CD8-positive, alpha-beta memory T cell (primary cell): ENCODE results near the gene GTF2F2. TPM values are rescaled to one million over a fixed set of nuclear protein-coding genes. Genes with fewer than 3 reads are reported as not detected.

Experiments
- CTCF ChIA-PET: fragments of 350-600 bp; sonication (Branson Sonifier 250); formaldehyde crosslinking; loops from one replicate; lab custom pipeline; 2021; ENCODE audit warnings: antibody characterized with exemption; lab: Charles Lee
- POLR2A ChIA-PET: fragments of 350-600 bp; sonication (Branson Sonifier 250); formaldehyde crosslinking; loops from one replicate; lab custom pipeline; 2021; ENCODE audit warnings: antibody characterized with exemption; lab: Charles Lee
- DNase-seq, 5 donors: peaks; one replicate each; pipeline versions ENCODE4 v3.0.0 to v3.0.0-alpha.2; 2020 to 2022; ENCODE audit warnings: mixed read lengths in 1 of 5
- H3K27ac ChIP-seq: one replicate; pipeline ENCODE4 v1.7.0; 2013; ENCODE audit warnings: low read depth, mild to moderate bottlenecking, low read length, moderate library complexity
- H3K27me3 ChIP-seq: 2 replicates; pipeline ENCODE4 v1.7.0; 2013; ENCODE audit warnings: low read length, mild to moderate bottlenecking; ENCODE audit not compliant: insufficient read depth, poor library complexity, severe bottlenecking
- H3K36me3 ChIP-seq: 2 replicates; pipeline ENCODE4 v1.7.0; 2013; ENCODE audit warnings: mild to moderate bottlenecking, low read length, moderate library complexity; ENCODE audit not compliant: insufficient read depth
- H3K4me1 ChIP-seq: 2 replicates; pipeline ENCODE4 v1.7.0; 2013; ENCODE audit warnings: mild to moderate bottlenecking, low read length, moderate library complexity; ENCODE audit not compliant: insufficient read depth
- H3K4me3 ChIP-seq: 2 replicates; pipeline ENCODE4 v1.7.0; 2013; ENCODE audit warnings: mild to moderate bottlenecking, low read length
- H3K9me3 ChIP-seq: 2 replicates; pipeline ENCODE4 v1.7.0; 2013; ENCODE audit warnings: mild to moderate bottlenecking, low read length
- H3K27ac Mint-ChIP-seq, 8 donors: one replicate each; pipeline ENCODE4 v1.8.0; 2020 to 2021; ENCODE audit warnings: mixed read lengths in 8 of 8, mild to moderate bottlenecking in 6 of 8, inconsistent platforms in 3 of 8, moderate library complexity in 3 of 8
- H3K27me3 Mint-ChIP-seq, 2 donors: one replicate each; pipeline ENCODE4 v1.8.0; 2020 to 2021; ENCODE audit warnings: mixed read lengths in 2 of 2, mild to moderate bottlenecking in 1 of 2, moderate library complexity in 1 of 2
- H3K36me3 Mint-ChIP-seq, 3 donors: one replicate each; pipeline ENCODE4 v1.8.0; 2020 to 2021; ENCODE audit warnings: mixed read lengths in 3 of 3, inconsistent platforms in 1 of 3, mild to moderate bottlenecking in 1 of 3
- H3K4me1 Mint-ChIP-seq, 3 donors: one replicate each; pipeline ENCODE4 v1.8.0; 2020 to 2021; ENCODE audit warnings: mixed read lengths in 3 of 3, inconsistent platforms in 1 of 3, mild to moderate bottlenecking in 1 of 3
- H3K4me3 Mint-ChIP-seq, 7 donors: one replicate each; pipeline ENCODE4 v1.8.0; 2020 to 2021; ENCODE audit warnings: mixed read lengths in 7 of 7, mild to moderate bottlenecking in 6 of 7, moderate library complexity in 4 of 7, inconsistent platforms in 2 of 7
- H3K9me3 Mint-ChIP-seq, 5 donors: one replicate each; pipeline ENCODE4 v1.8.0; 2020 to 2022; ENCODE audit warnings: mixed read lengths in 5 of 5, mild to moderate bottlenecking in 3 of 5, moderate library complexity in 2 of 5, inconsistent platforms in 1 of 5
- polyA plus RNA-seq: library from polyadenylated mRNA; unstranded; fragments of 300-500 nt; fragmentation: Illumina TruSeq; gene quantifications from one replicate; pipeline ENCODE4 v1.2.3, GENCODE V29; 2021
- total RNA-seq, 2 experiments: library from RNA; stranded (reverse); gene quantifications; one replicate each; pipeline ENCODE4 v1.2.3, GENCODE V29; 2021

Gene GTF2F2
- total and polyA plus RNA-seq, 3 experiments from 2014 or later = 10.4 to 29.3 (median 27.9) TPM

DNA sequence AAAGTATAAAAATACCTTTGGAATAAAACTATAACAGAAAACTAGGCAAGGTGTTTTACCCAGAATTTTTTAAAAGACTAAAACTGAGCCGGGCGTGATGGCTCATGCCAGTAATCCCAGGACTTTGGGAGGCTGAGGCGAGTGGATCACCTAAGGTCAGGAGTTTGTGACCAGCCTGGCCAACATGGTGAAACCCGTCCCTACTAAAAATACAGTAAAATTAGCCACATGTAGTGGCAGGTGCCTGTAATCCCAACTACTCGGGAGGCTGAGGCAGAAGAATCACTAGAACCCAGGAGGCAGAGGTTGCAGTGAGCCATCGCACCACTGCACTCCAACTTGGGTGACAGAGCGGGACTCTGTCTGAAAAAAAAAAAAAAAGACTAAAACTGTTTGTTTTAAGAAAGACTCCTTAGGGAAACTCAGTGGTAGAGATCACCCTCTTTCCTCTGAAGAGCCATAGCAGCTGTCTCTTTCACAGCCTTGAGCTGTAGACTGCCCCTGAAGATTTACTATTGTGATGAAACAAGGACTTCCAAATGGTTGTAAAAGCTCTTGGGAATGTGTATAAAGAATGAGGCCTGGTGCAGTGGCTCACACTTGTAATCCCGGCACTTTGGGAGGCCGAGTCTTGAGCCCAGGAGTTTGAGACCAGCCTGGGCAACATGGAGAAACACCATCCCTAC is 95.2 kb downstream of the GTF2F2 start:
- Mint-ChIP-seq H3K36me3 (peaks cover 9 to 26% (median 13%) of the 10 kb centered on the region in 3 donors), H3K9me3 (no peaks in the 10 kb centered on the region), H3K27me3 (no peaks in the 10 kb centered on the region), H3K4me3 (no peak overlapping the region), H3K4me1 (peaks cover 0 to 12% (median 7%) of the 10 kb centered on the region in 3 donors), H3K27ac (peak overlapping the region in 2 of 8 donors; percentile 26 to 27)
- no peak for DNase-seq
- Histone ChIP-seq H3K4me1 (no peaks in the 10 kb centered on the region), H3K4me3 (no peak overlapping the region), H3K27ac (no peak overlapping the region), H3K36me3 (peaks cover 4% of the 10 kb centered on the region), H3K27me3 (no peaks in the 10 kb centered on the region), H3K9me3 (no peaks in the 10 kb centered on the region)
- ChIA-PET POLR2A (no interaction called here), CTCF (no interaction called here)

GRCh38 chr13:45216193-45216592 is 95.9 kb downstream of the GTF2F2 start:
- H3K4me1 Mint-ChIP-seq = peaks cover 0 to 12% (median 7%) of the 10 kb centered on the region in 3 donors

GRCh38 chr13:45218689-45219088 is 98.4 kb downstream of the GTF2F2 start:
- DNase-seq = no peak
- Histone ChIP-seq H3K27me3 (no peaks in the 10 kb centered on the region), H3K4me1 (no peaks in the 10 kb centered on the region), H3K4me3 (no peak overlapping the region), H3K36me3 (no peaks in the 10 kb centered on the region), H3K9me3 (no peaks in the 10 kb centered on the region), H3K27ac (no peak overlapping the region)
- Mint-ChIP-seq H3K4me3 (no peak overlapping the region), H3K4me1 (peaks cover 0 to 12% (median 12%) of the 10 kb centered on the region in 3 donors), H3K27ac (peak overlapping the region in 1 of 8 donors; percentile 12), H3K27me3 (no peaks in the 10 kb centered on the region), H3K36me3 (peaks cover 8 to 16% (median 13%) of the 10 kb centered on the region in 3 donors), H3K9me3 (no peaks in the 10 kb centered on the region)
- ChIA-PET POLR2A (no interaction called here), CTCF (no interaction called here)

More at GRCh38 chr13:45216193-45216592, 95.9 kb downstream of the GTF2F2 start:
- Histone ChIP-seq H3K27me3 (no peaks in the 10 kb centered on the region), H3K27ac (no peak overlapping the region), H3K36me3 (no peaks in the 10 kb centered on the region), H3K4me1 (no peaks in the 10 kb centered on the region), H3K4me3 (no peak overlapping the region), H3K9me3 (no peaks in the 10 kb centered on the region)
- peaks cover 4 to 21% (median 11%) of the 10 kb centered on the region in 3 donors for H3K36me3 Mint-ChIP-seq
- H3K4me3 Mint-ChIP-seq = no peak overlapping the region
- POLR2A ChIA-PET = no interaction called here
- H3K27me3 Mint-ChIP-seq = no peaks in the 10 kb centered on the region
- H3K9me3 Mint-ChIP-seq = no peaks in the 10 kb centered on the region
- CTCF ChIA-PET = no interaction called here
- H3K27ac Mint-ChIP-seq = peak overlapping the region in 1 of 8 donors; percentile 47
- DNase-seq = no peak

DNA sequence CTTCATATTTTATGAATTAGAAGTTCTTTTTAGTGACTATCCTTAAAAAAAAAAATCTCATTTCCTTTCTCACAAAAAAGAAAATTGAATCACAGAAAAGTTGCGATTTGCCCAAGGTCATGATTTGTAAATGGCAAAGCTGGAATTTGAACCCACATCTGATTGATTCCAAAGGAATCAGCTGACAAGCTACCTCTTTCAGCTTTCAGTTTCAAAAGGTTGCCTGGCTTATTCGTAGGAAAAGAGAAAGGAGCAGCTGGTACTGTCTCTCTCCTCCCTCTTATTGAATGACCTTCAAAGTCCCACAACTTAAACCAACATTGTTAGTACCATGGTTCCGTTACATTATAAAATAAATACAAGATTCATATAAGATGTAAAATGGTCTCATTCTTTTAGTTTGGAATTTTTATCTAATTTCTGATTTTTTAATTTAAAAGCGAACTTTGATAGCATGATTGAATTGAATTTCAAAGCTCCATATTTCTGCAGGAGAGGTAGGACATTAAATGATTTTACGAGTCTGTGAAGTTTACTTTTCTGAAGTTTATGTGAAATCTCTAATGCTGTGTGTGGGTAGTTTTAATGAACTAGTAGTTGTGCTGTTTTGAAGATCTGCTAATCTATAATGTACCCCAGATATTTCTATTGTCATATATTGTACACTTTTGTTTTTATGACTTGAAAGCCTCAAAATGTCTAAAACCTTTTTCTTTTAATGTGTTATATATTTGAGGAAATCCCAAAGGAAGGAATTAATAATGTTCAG is 99.0 kb downstream of the GTF2F2 start:
- H3K4me1 Mint-ChIP-seq = peaks cover 0 to 17% (median 12%) of the 10 kb centered on the region in 3 donors
- no peaks in the 10 kb centered on the region for H3K4me1 ChIP-seq
- H3K9me3 Mint-ChIP-seq = no peaks in the 10 kb centered on the region
- no peak overlapping the region for H3K27ac ChIP-seq
- H3K4me3 ChIP-seq = no peak overlapping the region
- no peaks in the 10 kb centered on the region for H3K36me3 ChIP-seq
- no peak overlapping the region for H3K4me3 Mint-ChIP-seq
- no peaks in the 10 kb centered on the region for H3K27me3 ChIP-seq
- no peaks in the 10 kb centered on the region for H3K9me3 ChIP-seq
- H3K27ac Mint-ChIP-seq = peak overlapping the region in 1 of 8 donors; percentile 46
- DNase-seq = no peak
- ChIA-PET POLR2A (no interaction called here), CTCF (no interaction called here)
- peaks cover 8 to 16% (median 10%) of the 10 kb centered on the region in 3 donors for H3K36me3 Mint-ChIP-seq
- no peaks in the 10 kb centered on the region for H3K27me3 Mint-ChIP-seq

- no peak overlapping the region for H3K4me3 Mint-ChIP-seq
- no peaks in the 10 kb centered on the region for H3K27me3 Mint-ChIP-seq
- no peak for DNase-seq
- peaks cover 0 to 17% (median 12%) of the 10 kb centered on the region in 3 donors for H3K4me1 Mint-ChIP-seq
- Histone ChIP-seq H3K27ac (no peak overlapping the region), H3K4me1 (no peaks in the 10 kb centered on the region), H3K27me3 (no peaks in the 10 kb centered on the region), H3K4me3 (no peak overlapping the region), H3K36me3 (no peaks in the 10 kb centered on the region), H3K9me3 (no peaks in the 10 kb centered on the region)
- ChIA-PET POLR2A (no interaction called here), CTCF (no interaction called here)
- H3K36me3 Mint-ChIP-seq = peaks cover 8 to 16% (median 10%) of the 10 kb centered on the region in 3 donors
- no peak overlapping the region for H3K27ac Mint-ChIP-seq
- H3K9me3 Mint-ChIP-seq = no peaks in the 10 kb centered on the region
Observed at GRCh38 chr13:45219938-45220375, 99.6 kb downstream of the GTF2F2 start.

DNA sequence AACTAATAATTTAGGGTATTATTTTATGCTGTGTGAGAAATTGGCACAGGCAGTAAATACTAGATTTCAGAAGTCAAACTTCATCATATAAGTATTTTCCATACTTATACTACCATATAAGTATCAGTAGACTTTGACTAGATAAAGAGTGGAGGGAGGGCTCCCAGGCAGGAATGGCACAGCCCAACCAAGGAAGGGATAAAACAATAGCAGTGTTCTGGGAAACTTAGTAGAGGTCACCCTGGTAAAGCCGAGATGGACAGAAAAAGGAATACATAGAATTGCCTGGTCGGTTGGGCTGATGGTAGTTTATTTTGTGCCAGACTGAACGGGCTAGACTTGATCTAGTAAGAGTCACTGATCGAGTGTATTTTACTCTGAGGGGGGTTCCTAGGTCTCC is 100.1 kb downstream of the GTF2F2 start:
- H3K4me1 ChIP-seq = no peaks in the 10 kb centered on the region
- no peaks in the 10 kb centered on the region for H3K9me3 ChIP-seq
- Mint-ChIP-seq H3K27me3 (no peaks in the 10 kb centered on the region), H3K9me3 (no peaks in the 10 kb centered on the region), H3K4me3 (no peak overlapping the region), H3K4me1 (peaks cover 0 to 17% (median 12%) of the 10 kb centered on the region in 3 donors), H3K36me3 (peaks cover 8 to 16% (median 10%) of the 10 kb centered on the region in 3 donors), H3K27ac (no peak overlapping the region)
- no peaks in the 10 kb centered on the region for H3K27me3 ChIP-seq
- ChIA-PET CTCF (no interaction called here), POLR2A (no interaction called here)
- no peaks in the 10 kb centered on the region for H3K36me3 ChIP-seq
- H3K27ac ChIP-seq = no peak overlapping the region
- no peak for DNase-seq
- no peak overlapping the region for H3K4me3 ChIP-seq

- H3K27ac ChIP-seq = no peak overlapping the region
- no peaks in the 10 kb centered on the region for H3K4me1 ChIP-seq
- Mint-ChIP-seq H3K36me3 (peaks cover 4 to 5% (median 4%) of the 10 kb centered on the region in 3 donors), H3K27ac (peak overlapping the region in 1 of 8 donors; percentile 65), H3K4me3 (no peak overlapping the region), H3K4me1 (peaks cover 0 to 19% (median 6%) of the 10 kb centered on the region in 3 donors), H3K9me3 (no peaks in the 10 kb centered on the region), H3K27me3 (no peaks in the 10 kb centered on the region)
- CTCF ChIA-PET = interaction anchor here (0.9 kb wide), 1 partner anchor 37 kb away, joined by 3 read pairs; no protein-coding TSS in a partner anchor
- no peaks in the 10 kb centered on the region for H3K27me3 ChIP-seq
- no peaks in the 10 kb centered on the region for H3K9me3 ChIP-seq
- POLR2A ChIA-PET = no interaction called here
- H3K4me3 ChIP-seq = no peak overlapping the region
- no peak for DNase-seq
- no peaks in the 10 kb centered on the region for H3K36me3 ChIP-seq
Observed at GRCh38 chr13:45222516-45222915, 102.2 kb downstream of the GTF2F2 start.

DNA sequence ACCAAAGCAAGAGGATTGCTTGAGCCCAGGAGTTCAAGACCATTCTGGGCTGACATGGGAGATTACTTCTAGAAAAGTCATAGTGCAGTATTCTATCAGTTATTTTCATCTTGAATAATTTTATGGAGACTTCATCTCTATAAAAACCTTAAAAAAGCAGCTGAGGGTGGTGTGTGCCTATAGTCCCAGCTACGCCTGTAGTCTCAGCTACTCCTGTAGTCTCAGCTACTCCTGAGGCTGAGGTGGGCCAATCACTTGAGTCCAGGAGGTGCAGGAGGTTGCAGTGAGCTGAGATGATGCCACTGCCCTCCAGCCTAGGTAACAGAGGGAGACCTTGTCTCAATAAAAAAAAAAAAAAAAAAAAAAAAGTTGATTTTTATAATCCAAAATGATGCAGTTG is 102.6 kb downstream of the GTF2F2 start:
- POLR2A ChIA-PET = no interaction called here
- Mint-ChIP-seq H3K27ac (peak overlapping the region in 1 of 8 donors; percentile 65), H3K4me3 (no peak overlapping the region), H3K27me3 (no peaks in the 10 kb centered on the region), H3K36me3 (peaks cover 4 to 6% (median 5%) of the 10 kb centered on the region in 3 donors), H3K4me1 (peaks cover 0 to 16% (median 6%) of the 10 kb centered on the region in 3 donors), H3K9me3 (no peaks in the 10 kb centered on the region)
- Histone ChIP-seq H3K27ac (no peak overlapping the region), H3K9me3 (no peaks in the 10 kb centered on the region), H3K4me3 (no peak overlapping the region), H3K27me3 (no peaks in the 10 kb centered on the region), H3K4me1 (no peaks in the 10 kb centered on the region), H3K36me3 (no peaks in the 10 kb centered on the region)
- CTCF ChIA-PET = interaction anchor here (0.9 kb wide), 1 partner anchor 36 kb away, joined by 3 read pairs; no protein-coding TSS in a partner anchor
- no peak for DNase-seq
